Karpas-422 (cell line): ENCODE measurements around the gene SYK. TPM values are rescaled to one million over a fixed set of nuclear protein-coding genes. Genes with fewer than 3 reads are reported as not detected.
"Not testable (repeated sequence)": the region's sequence is repeated elsewhere in the genome, so short reads cannot be mapped to it uniquely, and the experiment has no call there.

ENCODE experiments used
- DNase-seq: peaks from one replicate; pipeline ENCODE4 v3.0.0-alpha.2; 2015
- H2AFZ ChIP-seq: fragments of 200-600 bp; sonication (generic); 2 replicates; pipeline ENCODE4 v1.6.1; 2014; ENCODE audit warnings: antibody characterized with exemption, low read length, mixed read lengths
- H3K27ac ChIP-seq: fragments of 200-600 bp; sonication (generic); 2 replicates; pipeline ENCODE4 v1.5.1; 2014; ENCODE audit warnings: mild to moderate bottlenecking, low read length, moderate library complexity
- H3K27me3 ChIP-seq: fragments of 200-600 bp; sonication (generic); 2 replicates; pipeline ENCODE4 v1.6.1; 2014; ENCODE audit warnings: low read length, mixed read lengths
- H3K36me3 ChIP-seq: fragments of 200-600 bp; sonication (generic); 2 replicates; pipeline ENCODE4 v1.6.1; 2014; ENCODE audit warnings: low read length, mixed read lengths; ENCODE audit not compliant: insufficient read depth
- H3K4me1 ChIP-seq: fragments of 200-600 bp; sonication (generic); 2 replicates; pipeline ENCODE4 v1.6.1; 2014; ENCODE audit warnings: mild to moderate bottlenecking, low read length, mixed read lengths
- H3K4me2 ChIP-seq: fragments of 200-600 bp; sonication (generic); 2 replicates; pipeline ENCODE4 v1.6.1; 2014; ENCODE audit warnings: low read length, low read depth, mild to moderate bottlenecking; ENCODE audit not compliant: poor library complexity, severe bottlenecking
- H3K4me3 ChIP-seq: fragments of 200-600 bp; sonication (generic); 2 replicates; pipeline ENCODE4 v1.5.1; 2014; ENCODE audit warnings: mild to moderate bottlenecking, antibody characterized with exemption, low read length, mixed read lengths
- H3K79me2 ChIP-seq: fragments of 200-600 bp; sonication (generic); 2 replicates; pipeline ENCODE4 v1.6.1; 2014; ENCODE audit warnings: mild to moderate bottlenecking, low read length, mixed read lengths
- H3K9ac ChIP-seq: fragments of 200-600 bp; sonication (generic); 2 replicates; pipeline ENCODE4 v1.6.0; 2014; ENCODE audit warnings: low read length
- H3K9me2 ChIP-seq: fragments of 200-600 bp; sonication (generic), shearing (Covaris generic); replicated peaks from 2 replicates; pipeline ENCODE4 v1.6.0; 2014; ENCODE audit warnings: mild to moderate bottlenecking, low read length, moderate library complexity; ENCODE audit not compliant: insufficient read depth
- H3K9me3 ChIP-seq: fragments of 300-700, 200-600 bp; sonication (generic); 2 replicates; pipeline ENCODE4 v1.6.1; 2014; ENCODE audit warnings: low read length, mixed read lengths
- H4K20me1 ChIP-seq: fragments of 200-600 bp; sonication (generic); 2 replicates; pipeline ENCODE4 v1.6.1; 2014; ENCODE audit warnings: mild to moderate bottlenecking, antibody characterized with exemption, low read length, low read depth; ENCODE audit not compliant: insufficient read depth
- total RNA-seq: library from RNA; depleted of rRNA; stranded (reverse); fragments of >200 nt; shearing (Covaris generic); gene quantifications from 2 replicates; pipeline ENCODE4 v1.2.3, GENCODE V29; 2014; ENCODE audit warnings: low replicate concordance

SYK gene
- total RNA-seq, 1 experiment from 2014 or later = 151 TPM

- H3K9me3 ChIP-seq = no peaks in the 10 kb centered on the region
- no peak overlapping the region; the same call in 1 of the 2 replicates for H2AFZ ChIP-seq
- H3K4me3 ChIP-seq = no peak overlapping the region
- H3K9ac ChIP-seq = no peak overlapping the region
- no peak overlapping the region for H3K27ac ChIP-seq
- peaks cover 14% of the 10 kb centered on the region for H3K4me1 ChIP-seq
- H3K36me3 ChIP-seq = no peaks in the 10 kb centered on the region
- no peaks in the 10 kb centered on the region for H4K20me1 ChIP-seq
- no peaks in the 10 kb centered on the region for H3K79me2 ChIP-seq
- H3K9me2 ChIP-seq = no peaks in the 10 kb centered on the region
- H3K27me3 ChIP-seq = no peaks in the 10 kb centered on the region
- DNase-seq = no peak
- no peak overlapping the region for H3K4me2 ChIP-seq
Observed at GRCh38 chr9:90787771-90788460, 13.7 kb upstream of the SYK start.

- H3K27ac ChIP-seq, H3K4me3 ChIP-seq, H3K79me2 ChIP-seq, H3K9ac ChIP-seq, DNase-seq, H3K9me3 ChIP-seq, H3K27me3 ChIP-seq, H3K36me3 ChIP-seq, H3K4me2 ChIP-seq, H3K9me2 ChIP-seq, H4K20me1 ChIP-seq, H2AFZ ChIP-seq: not testable (repeated sequence)
- H3K4me1 ChIP-seq = peaks cover 18% of the 10 kb centered on the region
Observed at GRCh38 chr9:90788527-90788926, 13.1 kb upstream of the SYK start.

GRCh38 chr9:90789408-90789807 is 12.2 kb upstream of the SYK start:
- no peaks in the 10 kb centered on the region for H3K79me2 ChIP-seq
- H3K4me2 ChIP-seq = no peak overlapping the region

GRCh38 chr9:90789862-90790261 is 11.8 kb upstream of the SYK start:
- Histone ChIP-seq H3K36me3 (no peaks in the 10 kb centered on the region), H3K79me2 (no peaks in the 10 kb centered on the region), H3K4me1 (peaks cover 31% of the 10 kb centered on the region), H3K9me2 (no peaks in the 10 kb centered on the region), H3K4me2 (no peak overlapping the region), H3K27ac (no peak overlapping the region), H4K20me1 (no peaks in the 10 kb centered on the region), H3K9me3 (no peaks in the 10 kb centered on the region), H3K9ac (no peak overlapping the region), H2AFZ (no peak overlapping the region), H3K27me3 (no peaks in the 10 kb centered on the region), H3K4me3 (no peak overlapping the region)
- DNase-seq = no peak

More at GRCh38 chr9:90789408-90789807, 12.2 kb upstream of the SYK start:
- no peaks in the 10 kb centered on the region for H3K36me3 ChIP-seq
- H2AFZ ChIP-seq = no peak overlapping the region
- H3K4me3 ChIP-seq = no peak overlapping the region
- peaks cover 27% of the 10 kb centered on the region for H3K4me1 ChIP-seq
- H3K27me3 ChIP-seq = no peaks in the 10 kb centered on the region
- H3K9me2 ChIP-seq = no peaks in the 10 kb centered on the region
- H4K20me1 ChIP-seq = no peaks in the 10 kb centered on the region
- no peak overlapping the region for H3K27ac ChIP-seq
- no peak for DNase-seq
- H3K9ac ChIP-seq = no peak overlapping the region
- H3K9me3 ChIP-seq = no peaks in the 10 kb centered on the region

- H2AFZ ChIP-seq, H3K4me3 ChIP-seq, H3K79me2 ChIP-seq, H3K36me3 ChIP-seq, H3K4me2 ChIP-seq, H3K27ac ChIP-seq, H3K9me3 ChIP-seq, H3K27me3 ChIP-seq, H3K9me2 ChIP-seq, DNase-seq, H3K9ac ChIP-seq, H4K20me1 ChIP-seq: not testable (repeated sequence)
- peaks cover 52% of the 10 kb centered on the region for H3K4me1 ChIP-seq
Observed at GRCh38 chr9:90793024-90793423, 8.6 kb upstream of the SYK start.

- no peaks in the 10 kb centered on the region for H4K20me1 ChIP-seq
- peaks cover 48% of the 10 kb centered on the region for H3K4me1 ChIP-seq
- H3K79me2 ChIP-seq = no peaks in the 10 kb centered on the region
- H3K9me3 ChIP-seq = no peaks in the 10 kb centered on the region
- peak; percentile 65 for DNase-seq
- H3K4me2 ChIP-seq = peak overlapping the region; percentile 33
- no peak overlapping the region for H2AFZ ChIP-seq
- no peak overlapping the region for H3K9ac ChIP-seq
- H3K27me3 ChIP-seq = no peaks in the 10 kb centered on the region
- no peak overlapping the region; the same call in 1 of the 2 replicates for H3K27ac ChIP-seq
- H3K4me3 ChIP-seq = no peak overlapping the region
- no peaks in the 10 kb centered on the region for H3K36me3 ChIP-seq
- H3K9me2 ChIP-seq = no peaks in the 10 kb centered on the region
Observed at GRCh38 chr9:90793729-90794128, 7.9 kb upstream of the SYK start.

- peak overlapping the region; percentile 81 for H3K27ac ChIP-seq
- H3K9me2 ChIP-seq = no peaks in the 10 kb centered on the region
Observed at GRCh38 chr9:90795084-90795483, 6.5 kb upstream of the SYK start.

GRCh38 chr9:90795871-90796317 is 5.7 kb upstream of the SYK start:
- Histone ChIP-seq H3K9me2 (no peaks in the 10 kb centered on the region), H3K27ac (peak overlapping the region; percentile 81), H3K4me1 (peaks cover 52% of the 10 kb centered on the region), H3K27me3 (no peaks in the 10 kb centered on the region), H4K20me1 (no peaks in the 10 kb centered on the region), H3K79me2 (no peaks in the 10 kb centered on the region), H3K9me3 (no peaks in the 10 kb centered on the region), H3K36me3 (no peaks in the 10 kb centered on the region), H3K9ac (peak overlapping the region; percentile 57), H2AFZ (peak overlapping the region; percentile 60), H3K4me2 (peak overlapping the region; percentile 59), H3K4me3 (peak overlapping the region; percentile 6; the same call in 1 of the 2 replicates)
- DNase-seq = peak; percentile 74

More at GRCh38 chr9:90795084-90795483, 6.5 kb upstream of the SYK start:
- Histone ChIP-seq H3K79me2 (no peaks in the 10 kb centered on the region), H3K27me3 (no peaks in the 10 kb centered on the region), H3K9ac (peak overlapping the region; percentile 25; the same call in 1 of the 2 replicates), H3K4me3 (no peak overlapping the region), H3K9me3 (no peaks in the 10 kb centered on the region), H2AFZ (peak overlapping the region; percentile 38; the same call in 1 of the 2 replicates), H4K20me1 (no peaks in the 10 kb centered on the region), H3K4me2 (peak overlapping the region; percentile 59), H3K36me3 (no peaks in the 10 kb centered on the region), H3K4me1 (peaks cover 44% of the 10 kb centered on the region)
- peak; percentile 51 for DNase-seq
